GM12801 (cell line): ENCODE data around the gene GID8.

ENCODE experiments used
- CTCF ChIP-seq: IDR thresholded peaks from one replicate; pipeline ENCODE4 v1.5.1; 2011; ENCODE audit warnings: control low read depth; ENCODE audit not compliant: insufficient read length; ENCODE audit errors: extremely low read depth

GID8 gene

GRCh38 chr20:62963614-62964397 lies 25.9 kb downstream of the GID8 start:
- TF ChIP-seq CTCF: no peak

GRCh38 chr20:62964700-62965099 lies 26.8 kb downstream of the GID8 start:
- no peak for TF ChIP-seq CTCF

GRCh38 chr20:62965363-62965771 lies 27.4 kb downstream of the GID8 start:
- TF ChIP-seq CTCF: no peak

- TF ChIP-seq CTCF: no peak
Measured at GRCh38 chr20:62966212-62967148, 28.5 kb downstream of the GID8 start.

GRCh38 chr20:62967149-62967501 lies 29.2 kb downstream of the GID8 start:
- no peak for TF ChIP-seq CTCF

- TF ChIP-seq CTCF: no peak
Measured at GRCh38 chr20:62967628-62968351, 29.8 kb downstream of the GID8 start.
